ENCODE measurements around the gene C16orf92.
"Not testable (repeated sequence)": the region's sequence is repeated elsewhere in the genome, so short reads cannot be mapped to it uniquely, and the experiment has no call there.

The C16orf92 gene

DNA sequence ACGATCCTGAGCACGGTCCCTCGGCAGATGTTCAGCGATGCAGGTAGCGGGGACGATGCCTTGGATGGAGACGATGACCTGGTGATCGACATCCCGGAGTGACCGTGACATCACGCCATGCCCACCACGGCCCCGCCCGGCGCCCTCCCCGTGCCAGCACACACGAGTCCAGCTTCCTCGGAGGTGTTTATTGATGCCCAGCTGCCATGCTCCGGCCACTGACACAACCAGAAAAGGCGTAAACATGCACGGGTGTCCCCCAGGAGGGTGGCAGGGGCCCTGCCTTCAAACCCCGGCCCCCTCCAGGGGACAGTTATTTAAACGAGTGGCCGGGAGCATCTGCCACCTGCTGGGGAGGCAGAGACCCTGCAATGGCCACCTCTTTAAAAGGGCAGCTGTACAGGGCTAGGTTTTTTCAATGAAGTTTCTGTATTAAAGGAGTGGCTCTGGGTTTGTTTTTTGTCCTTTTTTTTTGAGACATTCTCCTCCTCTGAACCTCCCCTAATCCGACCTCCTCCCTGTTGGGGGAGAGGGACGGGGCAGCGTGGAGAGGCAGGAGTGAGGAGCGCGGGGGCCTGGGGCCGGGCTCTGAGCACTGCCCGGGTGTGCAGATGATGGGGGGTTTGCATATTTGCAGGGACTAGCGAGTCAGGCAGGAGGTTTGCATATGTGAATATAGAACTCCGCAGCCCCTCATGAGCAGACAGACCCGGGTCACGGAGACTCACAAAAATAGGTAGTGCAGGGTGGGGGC is 17.5 kb upstream of the C16orf92 start:
- peak; percentile 73 for DNase-seq

DNA sequence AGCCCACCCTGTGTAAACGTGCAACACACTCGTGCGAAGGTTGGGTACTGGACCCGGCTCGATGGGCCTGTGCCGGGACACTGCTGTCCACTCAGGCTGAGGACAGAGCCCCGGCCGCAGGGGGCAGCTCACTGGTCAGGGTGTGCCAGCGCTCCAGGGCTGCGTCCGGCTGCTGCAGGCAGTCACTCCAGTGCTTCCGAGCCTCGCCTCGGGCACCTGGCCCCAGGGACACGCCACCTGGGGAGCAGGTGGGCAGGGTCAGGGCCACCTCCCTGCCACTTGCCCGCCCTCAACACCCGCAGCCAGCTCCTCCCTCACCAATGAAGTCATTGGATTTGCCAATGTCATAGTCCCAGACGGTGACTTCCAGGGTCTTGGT is 16.9 kb upstream of the C16orf92 start:
- no peak for DNase-seq

DNA sequence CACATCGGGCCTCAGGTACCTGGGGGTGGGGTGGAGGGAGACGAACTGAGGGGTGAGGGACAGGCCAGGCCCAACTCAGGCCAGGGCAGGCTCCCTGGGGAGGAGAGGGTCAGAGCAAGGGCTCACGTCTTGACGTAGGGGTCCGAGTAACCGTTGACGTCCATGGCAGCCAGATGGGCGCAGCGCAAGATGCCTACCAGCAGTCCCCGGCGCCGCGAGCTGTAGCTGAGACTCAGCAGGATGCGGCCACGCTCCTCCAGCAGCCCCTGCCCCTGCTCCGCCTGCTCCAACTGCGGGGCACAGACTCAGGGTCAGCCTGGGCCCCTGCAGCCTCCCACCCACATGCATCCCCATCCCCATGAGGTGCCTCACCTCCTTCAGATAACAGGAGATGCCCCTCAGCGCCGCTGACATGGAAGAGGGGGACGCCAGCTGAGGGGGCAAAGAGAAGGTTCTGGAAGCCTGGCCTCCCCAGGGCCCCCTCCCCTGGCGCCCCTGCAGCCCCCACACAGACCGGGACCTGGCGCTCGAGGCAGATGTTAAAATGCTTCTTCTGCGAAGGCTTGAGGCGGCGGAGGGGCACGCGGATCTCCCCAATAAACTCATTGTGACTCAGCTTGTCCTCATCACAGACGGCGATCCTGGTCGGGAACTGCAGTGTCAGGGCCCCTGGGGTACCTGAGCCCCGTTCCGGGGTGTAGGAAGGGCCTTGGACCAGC is 16.2 kb upstream of the C16orf92 start:
- DNase-seq = no peak

DNA sequence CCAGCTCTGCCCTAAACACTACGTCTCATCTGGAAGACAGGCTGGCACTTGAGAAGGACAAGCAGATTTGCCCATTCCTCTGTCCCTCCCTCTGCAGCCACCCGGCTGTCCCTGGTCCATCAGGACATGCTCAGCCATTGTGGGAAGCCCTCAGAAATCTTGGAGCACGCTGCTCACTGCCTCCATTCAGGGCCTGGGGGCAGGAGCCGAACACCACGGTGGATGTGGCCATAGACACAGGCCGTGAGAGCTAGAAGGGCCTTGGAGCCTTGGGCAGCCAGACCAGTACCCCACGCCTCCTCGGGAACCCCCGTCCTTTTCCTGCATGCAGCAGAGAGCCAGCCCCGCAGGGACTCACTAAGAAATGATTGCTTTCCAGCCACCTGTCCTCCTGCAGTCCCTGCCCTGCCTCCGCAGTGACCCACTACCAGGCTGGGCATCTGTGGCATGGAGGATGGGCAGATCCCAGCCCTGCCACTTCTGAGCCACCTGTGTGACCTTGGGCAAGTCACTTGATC is 15.6 kb upstream of the C16orf92 start:
- DNase-seq = no peak

DNA sequence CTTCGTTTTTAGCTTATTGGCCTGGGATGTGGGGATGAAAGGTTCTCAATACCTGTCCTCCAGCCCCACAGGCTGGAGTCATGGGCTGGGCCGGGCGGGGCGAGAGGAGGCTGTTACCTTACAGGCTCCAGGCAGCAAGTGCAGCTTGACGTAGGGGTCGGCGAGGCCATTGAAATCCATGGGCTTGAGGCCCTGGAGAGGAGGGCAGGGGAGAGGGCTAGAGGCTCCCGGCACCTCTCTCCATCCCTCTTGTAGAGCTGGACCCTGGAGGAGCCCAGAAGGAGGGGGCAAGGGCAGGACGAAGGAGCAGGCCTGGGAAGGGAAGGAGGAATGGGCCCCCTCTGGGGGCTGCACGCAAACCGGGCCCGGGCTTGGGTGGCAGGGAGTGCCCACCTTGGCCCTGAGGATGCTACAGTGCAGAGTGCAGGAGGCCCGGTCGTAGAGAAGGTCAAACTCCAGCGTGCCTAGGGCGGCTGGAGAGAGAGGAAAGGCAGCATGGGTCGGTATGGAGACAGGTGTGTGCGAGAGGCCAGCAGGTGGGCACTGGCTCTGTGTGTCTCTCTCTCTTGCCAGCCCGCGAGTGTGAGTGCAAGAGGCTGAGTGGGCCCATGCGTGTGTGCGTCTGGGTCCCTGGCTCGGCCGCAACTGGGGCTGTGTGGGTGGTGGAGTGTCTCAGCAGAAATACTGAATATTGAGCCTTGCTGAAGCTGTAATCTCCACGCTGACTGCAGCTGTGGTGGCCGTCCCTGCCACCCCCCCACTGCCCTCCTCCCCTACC is 13.7 kb upstream of the C16orf92 start:
- no peak for DNase-seq

DNA sequence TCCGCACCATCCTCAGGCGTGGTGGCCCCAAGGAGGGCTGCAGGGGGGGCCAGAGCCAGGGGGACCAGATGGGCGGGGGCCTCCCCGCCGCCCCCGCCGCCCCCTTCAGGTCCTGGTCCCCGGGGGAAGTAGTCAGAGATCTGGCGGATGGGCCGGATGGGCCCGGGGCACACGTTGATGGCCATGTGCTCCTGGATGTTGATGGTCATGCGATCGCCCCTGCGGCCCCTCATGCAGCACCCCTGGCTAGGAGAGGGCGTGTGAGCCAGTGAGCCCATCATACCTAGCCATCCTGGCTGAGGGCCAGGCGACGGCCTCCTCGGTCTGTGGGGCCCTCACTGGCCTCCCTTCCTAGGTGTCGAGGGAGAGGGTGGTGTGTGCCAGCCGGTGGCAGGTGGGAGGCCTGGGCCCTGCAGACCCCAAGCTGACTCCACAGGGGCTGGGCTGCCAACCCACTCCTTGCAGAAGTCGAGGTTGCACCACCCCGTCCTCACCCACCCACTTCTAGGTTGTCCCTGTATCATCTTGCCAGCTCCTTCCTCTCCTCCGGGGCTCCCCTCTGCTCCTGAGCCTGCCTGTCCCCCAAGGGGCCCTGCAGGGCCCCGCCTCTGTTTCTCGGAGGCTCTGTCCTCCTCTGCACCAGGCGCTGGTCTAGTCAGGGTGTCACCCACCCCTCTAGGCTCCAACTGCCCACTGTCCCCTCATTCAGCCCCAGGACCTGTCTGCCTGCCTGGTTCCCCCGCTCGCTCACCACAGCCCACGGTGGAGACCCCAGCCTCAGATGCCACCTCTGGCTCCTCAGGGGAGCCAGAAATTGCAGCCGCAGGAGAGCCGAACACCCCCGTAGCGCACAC is 12.8 kb upstream of the C16orf92 start:
- peak; percentile 22 for DNase-seq

DNA sequence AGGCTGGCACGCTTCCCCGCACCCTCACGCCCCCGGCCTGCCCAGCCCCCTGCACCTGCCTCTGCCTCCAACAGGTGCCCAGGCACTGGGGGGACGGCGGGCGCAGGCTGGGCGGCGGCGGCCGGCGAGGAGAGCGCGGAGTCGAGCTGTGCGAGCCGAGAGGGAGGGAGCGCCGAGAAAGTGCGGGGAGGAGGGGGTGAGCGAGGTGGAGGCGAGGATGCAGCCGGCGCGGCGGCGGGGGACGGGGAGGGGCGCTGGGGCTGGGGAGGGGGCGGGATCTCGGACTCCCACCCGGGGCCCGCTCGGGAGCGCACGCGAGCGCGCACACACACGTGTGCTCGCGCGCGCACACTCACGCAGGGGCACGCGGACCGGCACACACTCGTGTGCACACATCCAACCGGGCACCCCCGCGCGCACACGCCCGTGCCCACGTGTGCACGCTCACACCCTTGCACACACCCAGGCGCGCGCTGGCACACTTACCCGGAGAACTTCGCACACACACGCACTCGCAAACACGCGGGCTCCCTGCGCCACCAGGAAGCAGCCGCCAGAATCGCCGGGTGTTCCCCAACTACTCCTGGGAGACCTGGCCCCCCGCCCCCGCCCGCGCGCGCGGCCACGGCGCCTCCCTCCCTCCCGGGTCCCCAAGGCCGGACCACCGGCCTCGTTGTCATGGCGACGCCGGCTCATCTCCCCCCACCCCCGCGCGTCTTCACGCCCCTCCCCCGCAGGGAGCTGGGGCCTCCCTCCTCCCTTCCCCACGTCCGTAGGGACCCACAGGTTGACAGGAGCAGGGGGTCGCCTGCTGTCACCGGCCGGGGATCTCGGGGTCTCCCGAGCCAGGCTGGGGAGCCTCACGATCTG is 11.9 kb upstream of the C16orf92 start, which contains the start of gene DOC2A:
Gene DOC2A, minus strand, starts transcription at position 184 of the 870 bp plus-strand sequence. CDS start 805 bp downstream, outside the sequence.
- DNase-seq = peak; percentile 77

DNA sequence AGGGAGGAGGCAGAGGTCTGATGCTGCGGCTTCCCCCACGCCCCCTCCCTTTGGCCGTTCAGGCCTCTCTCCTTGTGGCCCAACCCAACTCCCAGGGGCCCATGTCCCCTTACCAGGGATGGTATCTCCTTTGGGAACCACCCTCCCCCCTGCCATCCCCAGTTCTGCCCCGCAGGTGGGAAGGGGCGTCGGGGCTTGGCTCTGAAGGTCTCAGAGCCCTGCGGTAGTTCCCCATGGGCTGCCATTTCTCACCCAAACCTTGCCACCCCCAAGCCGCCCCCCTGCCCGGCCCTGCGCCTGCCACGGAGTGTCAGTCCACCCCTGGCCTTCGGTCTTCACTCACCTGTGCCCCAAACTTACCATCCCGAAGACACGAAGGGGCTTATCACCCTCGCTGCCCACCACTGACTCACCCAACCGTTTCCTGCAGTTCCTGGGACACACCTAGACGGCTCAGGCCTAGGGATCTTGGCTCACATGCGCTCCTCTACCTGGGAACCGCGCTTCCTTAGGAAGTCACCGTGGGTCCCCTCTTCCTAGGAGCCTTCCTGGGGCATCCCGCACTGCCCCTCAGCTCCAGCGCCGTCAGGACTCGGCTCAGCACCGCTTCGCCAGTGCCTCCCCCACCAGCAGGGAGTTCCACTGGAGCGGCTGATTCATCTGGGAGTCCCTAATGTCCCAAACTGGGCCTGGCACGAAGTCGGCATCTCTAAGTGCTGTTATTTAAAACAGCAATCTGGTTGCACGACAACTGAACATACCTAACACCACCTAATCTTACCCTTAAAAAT is 11.1 kb upstream of the C16orf92 start:
- peak; percentile 45 for DNase-seq

DNA sequence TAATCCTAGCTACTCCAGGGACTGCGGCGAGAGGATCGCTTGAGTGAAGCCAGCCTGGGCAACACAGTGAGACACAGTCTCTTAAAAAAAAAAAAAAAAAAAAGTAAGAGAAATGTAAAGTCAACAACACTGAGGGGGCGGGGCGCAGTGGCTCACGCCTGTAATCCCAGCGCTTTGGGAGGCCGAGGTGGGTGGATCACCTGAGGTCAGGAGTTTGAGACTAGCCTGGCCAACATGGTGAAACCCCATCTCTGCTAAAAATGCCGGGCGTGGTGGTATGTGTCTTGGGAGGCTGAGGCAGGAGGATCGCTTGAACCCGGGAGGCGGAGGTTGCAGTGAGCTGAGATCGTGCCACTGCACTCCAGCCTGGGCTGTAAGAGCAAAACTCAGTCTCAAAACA is 10.4 kb upstream of the C16orf92 start:
- DNase-seq = not testable (repeated sequence)

DNA sequence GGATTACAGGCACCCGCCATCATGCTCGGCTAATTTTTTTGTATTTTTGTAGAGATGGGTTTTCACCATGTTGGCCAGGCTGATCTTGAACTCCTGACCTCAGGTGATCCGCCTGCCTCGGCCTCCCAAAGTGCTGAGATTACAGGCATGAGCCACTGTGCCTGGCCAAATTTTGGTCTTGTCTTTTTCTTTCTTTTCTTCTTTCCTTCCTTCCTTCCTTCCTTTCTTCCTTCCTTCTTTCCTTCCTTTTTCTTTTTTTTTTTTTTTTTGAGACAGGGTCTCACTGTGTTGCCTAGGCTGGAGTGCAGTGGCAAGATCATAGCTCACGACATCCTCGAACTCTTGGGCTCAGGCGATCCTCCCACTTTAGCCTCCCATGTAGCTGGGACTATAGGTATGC is 7.5 kb upstream of the C16orf92 start:
- DNase-seq = not testable (repeated sequence)

DNA sequence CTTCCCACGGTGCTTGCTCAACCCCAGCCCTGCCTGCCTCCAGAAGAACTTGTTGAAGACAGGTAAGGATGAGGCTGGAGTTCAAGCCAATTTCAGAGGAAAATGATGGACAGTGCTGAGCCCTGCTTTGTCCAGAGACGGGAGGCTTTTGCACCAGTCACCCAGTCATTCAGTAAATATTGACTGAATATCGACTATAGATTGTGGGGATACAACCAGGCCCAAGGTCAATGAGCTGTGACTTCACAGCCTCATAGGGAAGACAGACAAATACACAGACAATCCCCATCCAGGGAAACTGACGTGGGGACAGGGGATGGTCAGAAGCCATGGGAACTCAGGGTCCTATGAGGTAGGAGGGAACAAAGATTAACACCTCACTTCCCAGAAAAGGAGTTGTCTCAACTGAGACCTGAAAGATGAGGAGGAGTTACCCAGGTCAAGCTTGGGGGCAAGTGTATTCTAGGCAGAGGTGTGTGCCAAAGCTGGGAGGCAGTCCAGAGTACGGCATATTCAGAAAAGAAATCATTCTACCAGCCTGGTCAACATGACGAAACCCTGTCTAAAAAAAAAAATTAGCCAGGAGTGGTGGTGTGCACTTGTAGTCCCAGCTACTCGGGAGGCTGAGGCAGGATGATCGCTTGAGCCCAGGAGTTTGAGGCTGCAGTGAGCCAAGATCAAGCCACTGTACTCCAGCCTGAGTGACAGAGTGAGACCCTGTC is 6.3 kb upstream of the C16orf92 start:
- no peak for DNase-seq

DNA sequence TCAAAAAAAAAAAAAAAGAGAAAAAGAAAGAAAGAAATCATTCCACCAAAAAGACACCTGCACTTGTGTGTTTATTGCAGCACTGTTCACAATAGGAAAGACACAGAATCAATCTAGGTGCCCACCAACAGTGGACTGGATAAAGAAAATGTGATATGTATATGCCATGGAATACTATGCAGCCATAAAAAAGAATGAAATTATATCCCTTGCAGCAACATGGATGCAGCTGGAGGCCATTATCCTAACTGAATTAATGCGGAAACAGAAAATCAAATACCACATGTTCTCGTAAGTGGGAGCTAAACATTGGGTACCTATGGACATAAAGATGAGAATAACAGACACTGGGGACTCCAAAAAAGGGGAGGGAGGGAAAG is 5.7 kb upstream of the C16orf92 start:
- no peak for DNase-seq

DNA sequence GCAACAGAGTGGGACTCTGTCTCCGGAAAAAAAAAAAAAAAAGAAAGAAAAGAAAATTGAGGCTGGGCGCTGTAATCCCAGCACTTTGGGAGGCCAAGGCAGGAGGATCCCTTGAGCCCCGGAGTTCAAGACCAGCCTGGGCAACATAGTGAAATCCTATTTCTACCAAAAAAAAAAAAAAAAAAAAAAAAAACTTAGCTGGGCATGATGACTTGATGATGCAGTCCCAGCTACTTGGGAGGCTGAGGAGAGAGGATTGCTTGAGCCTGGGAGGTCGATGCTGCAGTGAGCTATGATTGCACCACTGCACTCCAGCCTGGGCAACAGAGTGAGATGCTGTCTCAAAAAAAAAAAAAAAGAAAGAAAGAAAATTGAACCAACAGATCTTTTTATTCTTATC is 5.1 kb upstream of the C16orf92 start:
- DNase-seq = not testable (repeated sequence)

DNA sequence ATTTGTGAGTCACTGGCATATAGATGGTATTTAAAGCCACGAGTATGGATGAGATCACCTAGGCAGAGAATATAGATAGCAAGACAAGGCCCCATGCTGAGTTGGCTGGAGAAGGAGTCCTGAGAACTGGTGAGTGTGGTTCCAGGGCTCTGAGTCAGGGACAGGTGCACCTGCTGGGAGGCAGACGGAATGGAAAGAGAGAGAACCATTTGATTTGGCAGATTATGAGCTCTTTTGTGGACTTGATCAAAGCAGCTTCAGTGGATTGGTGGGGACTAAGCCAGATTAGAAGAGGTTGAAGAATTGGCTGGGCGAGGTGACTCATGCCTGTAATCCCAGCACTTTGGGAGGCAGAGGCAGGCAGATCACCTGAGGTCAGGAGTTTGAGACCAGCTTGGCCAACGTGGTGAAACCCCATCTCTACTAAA is 4.3 kb upstream of the C16orf92 start:
- peak; percentile 61 for DNase-seq

DNA sequence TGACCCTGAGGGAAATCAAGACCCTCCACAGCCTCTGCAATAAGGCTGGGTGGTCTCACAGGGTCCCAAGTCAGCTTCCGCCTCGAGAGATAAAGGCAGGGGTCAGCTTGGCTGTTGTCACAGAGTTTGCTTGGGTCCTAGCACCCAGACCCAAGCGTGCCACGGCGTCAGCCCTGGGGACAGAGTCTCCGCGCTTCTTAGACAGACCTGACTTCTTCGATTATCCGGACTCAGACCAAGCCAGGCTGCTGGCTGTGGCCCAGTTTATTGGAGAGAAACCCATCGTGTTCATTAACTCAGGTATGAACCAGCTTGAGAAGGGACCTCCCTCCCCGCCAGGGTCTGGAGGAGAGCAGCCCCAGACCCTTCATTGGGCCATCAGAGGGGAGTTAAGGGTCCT is 588 bp downstream of the C16orf92 start:
- DNase-seq = no peak

DNA sequence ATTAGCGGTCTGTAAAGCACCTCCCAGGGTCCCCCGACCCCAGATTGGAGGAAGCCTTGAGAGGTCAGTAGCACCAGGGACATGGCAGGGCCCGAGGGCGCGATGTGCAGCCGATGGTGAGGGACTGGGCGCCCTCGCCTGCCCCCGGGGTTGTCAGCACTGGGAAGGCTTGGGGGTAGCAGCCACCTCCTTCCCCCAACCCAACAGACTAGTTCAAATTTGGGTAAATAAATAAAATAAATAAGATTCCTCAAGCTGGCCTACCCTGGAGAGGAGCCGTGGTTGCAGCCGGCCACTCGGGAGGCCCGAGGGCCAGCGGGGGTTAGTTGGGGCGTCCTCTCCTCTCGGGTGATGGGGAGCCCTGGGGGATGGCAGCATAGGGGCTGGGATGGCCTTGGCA is 1.5 kb downstream of the C16orf92 start:
- no peak for DNase-seq

DNA sequence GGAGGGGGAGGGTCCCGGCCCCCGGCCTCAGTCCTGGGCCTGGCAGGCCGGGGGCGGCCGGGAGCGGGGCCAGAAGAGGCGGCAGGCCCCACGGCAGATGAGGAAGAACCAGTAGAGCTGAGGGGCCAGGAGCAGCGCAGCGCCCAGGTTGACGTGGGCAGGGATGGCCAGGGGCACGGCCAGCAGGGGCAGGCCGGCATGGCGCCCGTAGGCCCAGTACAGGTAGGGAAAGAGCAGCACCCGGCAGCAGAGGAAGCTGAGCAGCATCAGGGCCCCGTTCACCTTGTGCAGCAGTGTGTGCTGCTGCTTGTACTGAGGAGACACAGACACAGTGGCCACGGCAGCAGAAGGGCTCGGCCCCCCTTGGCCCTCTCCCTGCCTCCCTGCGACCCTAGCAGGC is 2.2 kb downstream of the C16orf92 start:
- DNase-seq = no peak

DNA sequence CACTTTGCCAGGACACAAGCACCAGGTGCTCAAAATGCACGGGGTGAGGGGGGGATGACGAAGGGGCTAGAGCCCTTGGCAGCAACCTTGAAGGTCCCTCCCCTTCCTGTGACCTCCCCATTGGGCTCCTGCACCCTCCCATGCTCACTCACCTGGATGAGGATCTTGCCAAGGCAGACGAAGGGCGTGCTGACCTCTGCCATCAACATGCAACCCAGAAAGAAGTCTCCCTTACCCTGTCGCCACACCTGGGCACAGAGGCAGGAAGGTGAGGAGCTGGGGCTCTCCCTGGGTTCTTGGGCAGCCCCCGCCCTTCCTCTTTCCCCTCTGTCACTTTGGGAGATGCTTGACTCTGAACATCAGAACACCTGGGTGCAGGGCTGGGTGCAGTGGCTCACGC is 2.6 kb downstream of the C16orf92 start:
- no peak for DNase-seq

DNA sequence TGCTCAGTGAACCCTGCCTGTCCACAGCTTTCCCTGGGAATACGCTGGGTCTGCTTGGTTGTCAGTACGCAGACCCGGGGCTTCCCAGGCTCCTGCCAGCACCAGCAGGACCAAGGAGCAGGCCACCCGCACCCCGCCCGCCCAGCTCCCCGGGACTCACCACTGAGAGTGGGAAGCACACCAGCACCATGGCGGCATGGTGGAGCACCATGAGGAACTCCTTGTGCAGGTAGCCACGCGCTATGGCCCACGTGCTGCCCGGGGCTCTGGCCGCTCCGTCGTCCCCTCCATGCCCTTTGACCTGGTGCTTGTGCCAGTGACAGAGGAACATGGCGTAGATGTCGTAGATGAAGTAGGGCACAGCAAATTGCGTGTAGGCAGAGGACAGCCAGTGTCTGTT is 3.5 kb downstream of the C16orf92 start:
- no peak for DNase-seq
